Mesothelial cell of epicardium (in vitro differentiated cells): ENCODE results near the gene PXMP4. TPM values are rescaled to one million over a fixed set of nuclear protein-coding genes. Genes with fewer than 3 reads are reported as not detected.

Experiments
- DNase-seq, 2 experiments: peaks; one replicate each; pipeline ENCODE4 v3.0.0; 2021; ENCODE audit warnings: low spot score in 2 of 2; ENCODE audit not compliant: unreplicated experiment in 2 of 2
- H3K27ac Mint-ChIP-seq: 2 replicates; pipeline ENCODE4 v1.8.0; 2021; ENCODE audit warnings: mixed read lengths
- H3K27me3 Mint-ChIP-seq: 2 replicates; pipeline ENCODE4 v1.8.0; 2021; ENCODE audit warnings: low read depth, mixed read lengths
- H3K36me3 Mint-ChIP-seq: 2 replicates; pipeline ENCODE4 v1.8.0; 2021; ENCODE audit warnings: mixed read lengths
- H3K4me1 Mint-ChIP-seq: 2 replicates; pipeline ENCODE4 v1.8.0; 2021; ENCODE audit warnings: mixed read lengths
- H3K4me3 Mint-ChIP-seq: 2 replicates; pipeline ENCODE4 v1.8.0; 2021; ENCODE audit warnings: mild to moderate bottlenecking, moderate library complexity, mixed read lengths
- H3K9me3 Mint-ChIP-seq: 2 replicates; pipeline ENCODE4 v1.8.0; 2021; ENCODE audit warnings: mixed read lengths
- CTCF ChIP-seq: fragments of 200-600 bp; sonication (generic); IDR thresholded peaks from one replicate; pipeline ENCODE4 v1.5.0; 2021; ENCODE audit warnings: antibody characterized with exemption; ENCODE audit not compliant: unreplicated experiment
- total RNA-seq: library from RNA; stranded (reverse); gene quantifications from 3 replicates; pipeline ENCODE4 v1.2.1, GENCODE V29; 2021

PXMP4 gene
- total RNA-seq, 1 donor from 2014 or later, result 7.5 TPM

- no peaks in the 10 kb centered on the region for H3K36me3 Mint-ChIP-seq
- no peak for DNase-seq
- H3K27me3 Mint-ChIP-seq, result no peaks in the 10 kb centered on the region
- H3K4me1 Mint-ChIP-seq, result no peaks in the 10 kb centered on the region
- TF ChIP-seq CTCF, result no peak
- H3K4me3 Mint-ChIP-seq, result no peak overlapping the region
- H3K9me3 Mint-ChIP-seq, result no peaks in the 10 kb centered on the region
- H3K27ac Mint-ChIP-seq, result no peak overlapping the region
Observed at GRCh38 chr20:33713865-33714367, 6.2 kb downstream of the PXMP4 start.

DNA sequence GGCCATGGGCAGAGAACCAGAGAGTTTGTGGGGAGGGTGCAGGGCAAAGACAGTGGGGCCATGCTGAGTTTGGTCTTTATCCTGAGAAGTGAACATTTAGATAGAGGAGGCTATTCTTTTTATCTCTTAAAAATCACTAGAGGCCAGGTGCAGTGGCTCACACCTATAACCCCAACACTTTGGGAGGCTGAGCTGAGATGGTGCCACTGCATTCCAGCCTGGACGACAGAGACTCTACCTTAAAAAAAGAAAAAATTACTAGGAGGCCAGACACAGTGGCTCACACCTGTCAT is 8.7 kb downstream of the PXMP4 start:
- Mint-ChIP-seq H3K27me3 (no peaks in the 10 kb centered on the region), H3K4me1 (no peaks in the 10 kb centered on the region), H3K4me3 (no peak overlapping the region), H3K9me3 (no peaks in the 10 kb centered on the region), H3K27ac (no peak overlapping the region), H3K36me3 (no peaks in the 10 kb centered on the region)
- DNase-seq, result no peak
- no peak for TF ChIP-seq CTCF

GRCh38 chr20:33710681-33711445 is 9.2 kb downstream of the PXMP4 start:
- no peak for TF ChIP-seq CTCF
- Mint-ChIP-seq H3K27me3 (no peaks in the 10 kb centered on the region), H3K4me1 (no peaks in the 10 kb centered on the region), H3K36me3 (no peaks in the 10 kb centered on the region), H3K9me3 (no peaks in the 10 kb centered on the region), H3K27ac (no peak overlapping the region), H3K4me3 (no peak overlapping the region)
- no peak for DNase-seq

- Mint-ChIP-seq H3K4me3 (no peak overlapping the region), H3K27ac (no peak overlapping the region), H3K27me3 (no peaks in the 10 kb centered on the region), H3K4me1 (no peaks in the 10 kb centered on the region), H3K9me3 (no peaks in the 10 kb centered on the region), H3K36me3 (no peaks in the 10 kb centered on the region)
- DNase-seq, result no peak
- no peak for TF ChIP-seq CTCF
Observed at GRCh38 chr20:33709905-33710541, 10.1 kb downstream of the PXMP4 start.

DNA sequence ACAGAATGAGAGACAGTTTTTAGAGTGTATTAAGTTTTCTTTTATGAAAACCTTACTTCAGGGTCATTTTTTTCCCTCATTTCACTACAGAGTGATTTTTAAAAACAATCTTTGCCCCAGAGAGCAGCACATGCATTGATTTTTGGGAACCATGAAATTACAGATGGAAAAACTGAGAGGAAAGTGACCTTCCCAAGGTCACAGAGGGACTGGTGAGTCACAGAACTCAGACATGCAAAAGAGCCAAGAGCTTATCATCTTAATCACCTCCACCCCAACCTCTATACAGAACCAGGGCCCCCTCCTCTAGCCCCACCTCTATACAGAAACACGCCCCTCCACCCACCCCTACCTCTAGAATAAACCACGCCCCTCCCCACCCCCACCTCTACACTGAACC is 10.7 kb downstream of the PXMP4 start:
- DNase-seq, result no peak
- Mint-ChIP-seq H3K27me3 (no peaks in the 10 kb centered on the region), H3K27ac (no peak overlapping the region), H3K36me3 (no peaks in the 10 kb centered on the region), H3K9me3 (no peaks in the 10 kb centered on the region), H3K4me3 (no peak overlapping the region), H3K4me1 (no peaks in the 10 kb centered on the region)
- TF ChIP-seq CTCF, result no peak
